HCT116 (cell line): ENCODE measurements around the gene SSRP1. TPM values are rescaled to one million over a fixed set of nuclear protein-coding genes. Genes with fewer than 3 reads are reported as not detected.

Source experiments
- ATAC-seq: fragments of 200-7000 bp; cut with Tn5 transposase; 2 replicates; pipeline ENCODE4 v1.9.1; 2020; ENCODE audit warnings: mild to moderate bottlenecking, moderate library complexity
- BruUV-seq: library from RNA; stranded (reverse); fragments of 400-500 nt; replicated peaks from 2 replicates; lab custom pipeline; 2021; lab: Mats Ljungman, UMichigan
- CTCF ChIA-PET: fragments of 300-600 bp; sonication (Branson Sonifier 250); formaldehyde crosslinking; loops from one replicate; lab custom pipeline; 2021; ENCODE audit warnings: antibody characterized with exemption; lab: Charles Lee
- POLR2A ChIA-PET: fragments of 300-600, 350-600 bp; sonication (Branson Sonifier 250); formaldehyde crosslinking; loops from one replicate; lab custom pipeline; 2021; ENCODE audit warnings: antibody characterized with exemption; lab: Charles Lee
- RAD21 ChIA-PET, 2 experiments: fragments of 300-600 bp; sonication (Branson Sonifier 250); formaldehyde crosslinking; loops; one replicate each; lab custom pipeline; 2023; ENCODE audit warnings: low total read pairs in 2 of 2; ENCODE audit not compliant: uncharacterized antibody in 2 of 2, unreplicated experiment in 2 of 2, low non-redundant PET in 1 of 2; lab: Charles Lee
- DNase-seq: peaks from one replicate; pipeline ENCODE4 v3.0.0-alpha.2; 2010; ENCODE audit warnings: low read depth, low spot score
- H2AFZ ChIP-seq: fragments of 200-600 bp; shearing (Covaris generic), sonication (generic); 2 replicates; pipeline ENCODE4 v1.6.1; 2017; ENCODE audit warnings: low read depth, mixed run types, mixed read lengths, antibody characterized with exemption, low read length; ENCODE audit not compliant: poor library complexity, severe bottlenecking
- H3K27ac ChIP-seq: 2 replicates; pipeline ENCODE4 v1.5.1; 2012; ENCODE audit warnings: low read depth, low read length
- H3K27me3 ChIP-seq: fragments of 200-600 bp; sonication (generic); 2 replicates; pipeline ENCODE4 v1.6.1; 2016; ENCODE audit warnings: mixed run types, low read length, mixed read lengths; ENCODE audit not compliant: insufficient read depth
- H3K36me3 ChIP-seq, 2 experiments: fragments of 200-500 bp in 1 of 2; fragments of 200-600 bp in 1 of 2; sonication (Bioruptor generic) in 1 of 2; sonication (generic) in 1 of 2; 2 replicates each; pipeline versions ENCODE4 v1.5.1 to v1.6.1; 2014 to 2016; ENCODE audit warnings: low read length in 2 of 2, inconsistent platforms in 1 of 2, mixed read lengths in 1 of 2, mixed run types in 1 of 2; ENCODE audit not compliant: insufficient read depth in 2 of 2, control insufficient read depth in 1 of 2
- H3K4me1 ChIP-seq, 2 experiments: fragments of 200-600 bp in 1 of 2; sonication (generic) in 1 of 2; 2 replicates each; pipeline versions ENCODE4 v1.5.1 to v1.6.1; 2012 to 2017; ENCODE audit warnings: low read length in 2 of 2, inconsistent platforms in 1 of 2, mild to moderate bottlenecking in 1 of 2, mixed read lengths in 1 of 2, mixed run types in 1 of 2, moderate library complexity in 1 of 2; ENCODE audit not compliant: insufficient read depth in 2 of 2, control insufficient read depth in 1 of 2
- H3K4me2 ChIP-seq: fragments of 200-600 bp; sonication (generic); 2 replicates; pipeline ENCODE4 v1.6.1; 2017; ENCODE audit warnings: mixed run types, low read length, mixed read lengths
- H3K4me3 ChIP-seq, 2 experiments: fragments of 200-600 bp in 1 of 2; sonication (generic) in 1 of 2; replicated peaks in 1 of 2; 2 replicates each; pipeline ENCODE4 v1.5.1; 2011 to 2016; ENCODE audit warnings: low read length in 2 of 2, control low read depth in 1 of 2, low read depth in 1 of 2, mild to moderate bottlenecking in 1 of 2, mixed read lengths in 1 of 2, mixed run types in 1 of 2
- H3K79me2 ChIP-seq: fragments of 200-600 bp; sonication (generic); 2 replicates; pipeline ENCODE4 v1.6.1; 2017; ENCODE audit warnings: mild to moderate bottlenecking, mixed run types, low read length, moderate library complexity, mixed read lengths; ENCODE audit not compliant: insufficient read depth
- H3K9ac ChIP-seq: fragments of 200-600 bp; sonication (generic); 2 replicates; pipeline ENCODE4 v1.6.1; 2016; ENCODE audit warnings: low read length, mixed read lengths
- H3K9me2 ChIP-seq: fragments of 200-600 bp; sonication (generic), shearing (Covaris generic); 2 replicates; pipeline ENCODE4 v1.6.1; 2017; ENCODE audit warnings: mixed run types, mild to moderate bottlenecking, moderate library complexity; ENCODE audit not compliant: insufficient read depth
- H3K9me3 ChIP-seq, 2 experiments: fragments of 200-500 bp in 1 of 2; fragments of 200-600 bp in 1 of 2; sonication (Bioruptor generic) in 1 of 2; sonication (generic) in 1 of 2; 2 replicates each; pipeline ENCODE4 v1.6.1; 2014 to 2017; ENCODE audit warnings: low read length in 2 of 2, mixed read lengths in 2 of 2, inconsistent platforms in 1 of 2, low read depth in 1 of 2, mild to moderate bottlenecking in 1 of 2, mixed run types in 1 of 2, moderate library complexity in 1 of 2; ENCODE audit not compliant: control insufficient read depth in 1 of 2, insufficient read depth in 1 of 2
- H4K20me1 ChIP-seq: fragments of 200-600 bp; sonication (generic), shearing (Covaris generic); 2 replicates; pipeline ENCODE4 v1.6.1; 2017; ENCODE audit warnings: mixed run types, mild to moderate bottlenecking, moderate library complexity; ENCODE audit not compliant: insufficient read depth
- CBX3 ChIP-seq: IDR thresholded peaks from 2 replicates; pipeline ENCODE4 v1.6.1; 2012; ENCODE audit warnings: low read depth
- EGR1 ChIP-seq: IDR thresholded peaks from 2 replicates; pipeline ENCODE4 v1.6.1; 2012; ENCODE audit warnings: low read depth
- ELF1 ChIP-seq: IDR thresholded peaks from 2 replicates; pipeline ENCODE4 v1.6.1; 2012; ENCODE audit warnings: low read depth, borderline replicate concordance
- EZH2 ChIP-seq: fragments of 200-600 bp; sonication (generic); IDR thresholded peaks from 2 replicates; pipeline ENCODE4 v1.6.1; 2017; ENCODE audit warnings: antibody characterized with exemption, mixed run types
- FOSL1 ChIP-seq: IDR thresholded peaks from 2 replicates; pipeline ENCODE4 v1.6.1; 2012; ENCODE audit warnings: low read depth
- JUND ChIP-seq: IDR thresholded peaks from 2 replicates; pipeline ENCODE4 v1.6.1; 2012
- POLR2A ChIP-seq: IDR thresholded peaks from 2 replicates; pipeline ENCODE4 v1.7.0; 2011; ENCODE audit warnings: borderline replicate concordance; ENCODE audit not compliant: insufficient read depth, insufficient read length; ENCODE audit errors: extremely low read depth
- RAD21 ChIP-seq: IDR thresholded peaks from 2 replicates; pipeline ENCODE4 v1.6.1; 2012; ENCODE audit warnings: low read depth, mild to moderate bottlenecking
- SIN3A ChIP-seq: IDR thresholded peaks from 2 replicates; pipeline ENCODE4 v1.6.1; 2012; ENCODE audit warnings: low read depth
- SP1 ChIP-seq: IDR thresholded peaks from 2 replicates; pipeline ENCODE4 v1.6.1; 2012; ENCODE audit warnings: low read depth
- TCF7L2 ChIP-seq: IDR thresholded peaks from 2 replicates; pipeline ENCODE4 v1.7.0; 2011; ENCODE audit warnings: borderline replicate concordance, inconsistent platforms; ENCODE audit not compliant: insufficient read depth, insufficient read length; ENCODE audit errors: extremely low read depth
- ZNF274 ChIP-seq: fragments of 200-500 bp; sonication (Bioruptor generic); IDR thresholded peaks from 2 replicates; pipeline ENCODE4 v1.6.1; 2014; ENCODE audit warnings: mild to moderate bottlenecking, low read depth, low read length, inconsistent platforms
- intact Hi-C: fragments of 100-400 bp; cut with micrococcal nuclease; formaldehyde crosslinking; loops from 2 replicates; pipeline ENCODE4 v1.10.0; 2022
- total RNA-seq: library from RNA; stranded (reverse); gene quantifications from one replicate; pipeline ENCODE4 v1.2.1, GENCODE V29; 2021; ENCODE audit not compliant: unreplicated experiment
- TF ChIP-seq, protein P1 (sequence below): IDR thresholded peaks from 2 replicates; pipeline ENCODE4 v1.6.1; 2012; ENCODE audit warnings: low read depth
- TF ChIP-seq, protein P2 (sequence below): IDR thresholded peaks from 2 replicates; pipeline ENCODE4 v1.6.1; 2011; ENCODE audit warnings: mild to moderate bottlenecking, low read length, moderate library complexity; ENCODE audit not compliant: insufficient replicate concordance; ENCODE audit errors: extremely low read depth
- TF ChIP-seq, protein P3 (sequence below): IDR thresholded peaks from 2 replicates; pipeline ENCODE4 v1.6.1; 2012
- TF ChIP-seq, protein P4 (sequence below), 3 experiments: fragments of 200-600 bp in 1 of 3; sonication (generic) in 1 of 3; IDR thresholded peaks in 2 of 3; conservative IDR thresholded peaks in 1 of 3; 2 replicates each; pipeline ENCODE4 v1.5.1; 2012 to 2017; ENCODE audit warnings: low read depth in 2 of 3, low read length in 2 of 3, antibody characterized with exemption in 1 of 3, borderline replicate concordance in 1 of 3, control low read depth in 1 of 3, mild to moderate bottlenecking in 1 of 3, mixed read lengths in 1 of 3, mixed run types in 1 of 3, moderate library complexity in 1 of 3; ENCODE audit not compliant: insufficient read depth in 1 of 3

SSRP1 gene
- total RNA-seq, 1 experiment from 2014 or later = 260 TPM

DNA sequence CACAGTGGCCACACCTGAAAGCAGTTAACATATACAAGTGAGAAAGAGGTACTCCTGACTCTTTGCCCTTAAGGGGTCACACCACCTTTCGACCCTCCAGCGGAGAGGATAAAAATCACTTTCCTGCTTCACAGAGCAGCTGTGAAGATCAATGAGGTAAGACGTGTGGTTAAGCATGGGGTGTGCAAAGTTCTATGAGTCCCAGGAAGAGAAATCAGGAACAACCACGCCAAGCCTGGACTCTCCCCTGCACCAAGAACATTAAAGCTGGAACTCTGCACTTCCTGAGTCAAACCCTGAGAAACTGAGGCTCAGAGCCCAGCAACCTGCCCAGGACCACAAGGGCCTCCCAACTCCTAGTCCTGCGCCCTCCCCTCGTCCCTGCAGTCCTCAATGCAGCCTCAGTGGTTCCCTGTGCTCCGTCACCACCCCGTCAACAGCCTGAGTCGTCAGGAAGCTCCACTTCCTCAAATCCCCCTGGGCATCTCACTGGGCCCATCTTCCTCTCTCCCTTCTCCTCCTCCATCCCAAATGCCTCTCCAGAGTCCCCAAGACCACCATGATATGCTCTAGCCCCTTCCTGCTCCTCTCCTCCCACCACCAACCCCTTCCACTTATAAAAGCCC is 28.6 kb downstream of the SSRP1 start (continued):
- TF ChIP-seq, protein P1, sequence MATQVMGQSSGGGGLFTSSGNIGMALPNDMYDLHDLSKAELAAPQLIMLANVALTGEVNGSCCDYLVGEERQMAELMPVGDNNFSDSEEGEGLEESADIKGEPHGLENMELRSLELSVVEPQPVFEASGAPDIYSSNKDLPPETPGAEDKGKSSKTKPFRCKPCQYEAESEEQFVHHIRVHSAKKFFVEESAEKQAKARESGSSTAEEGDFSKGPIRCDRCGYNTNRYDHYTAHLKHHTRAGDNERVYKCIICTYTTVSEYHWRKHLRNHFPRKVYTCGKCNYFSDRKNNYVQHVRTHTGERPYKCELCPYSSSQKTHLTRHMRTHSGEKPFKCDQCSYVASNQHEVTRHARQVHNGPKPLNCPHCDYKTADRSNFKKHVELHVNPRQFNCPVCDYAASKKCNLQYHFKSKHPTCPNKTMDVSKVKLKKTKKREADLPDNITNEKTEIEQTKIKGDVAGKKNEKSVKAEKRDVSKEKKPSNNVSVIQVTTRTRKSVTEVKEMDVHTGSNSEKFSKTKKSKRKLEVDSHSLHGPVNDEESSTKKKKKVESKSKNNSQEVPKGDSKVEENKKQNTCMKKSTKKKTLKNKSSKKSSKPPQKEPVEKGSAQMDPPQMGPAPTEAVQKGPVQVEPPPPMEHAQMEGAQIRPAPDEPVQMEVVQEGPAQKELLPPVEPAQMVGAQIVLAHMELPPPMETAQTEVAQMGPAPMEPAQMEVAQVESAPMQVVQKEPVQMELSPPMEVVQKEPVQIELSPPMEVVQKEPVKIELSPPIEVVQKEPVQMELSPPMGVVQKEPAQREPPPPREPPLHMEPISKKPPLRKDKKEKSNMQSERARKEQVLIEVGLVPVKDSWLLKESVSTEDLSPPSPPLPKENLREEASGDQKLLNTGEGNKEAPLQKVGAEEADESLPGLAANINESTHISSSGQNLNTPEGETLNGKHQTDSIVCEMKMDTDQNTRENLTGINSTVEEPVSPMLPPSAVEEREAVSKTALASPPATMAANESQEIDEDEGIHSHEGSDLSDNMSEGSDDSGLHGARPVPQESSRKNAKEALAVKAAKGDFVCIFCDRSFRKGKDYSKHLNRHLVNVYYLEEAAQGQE = no peak
- TF ChIP-seq FOSL1 (no peak), EGR1 (no peak), ELF1 (no peak)

DNA sequence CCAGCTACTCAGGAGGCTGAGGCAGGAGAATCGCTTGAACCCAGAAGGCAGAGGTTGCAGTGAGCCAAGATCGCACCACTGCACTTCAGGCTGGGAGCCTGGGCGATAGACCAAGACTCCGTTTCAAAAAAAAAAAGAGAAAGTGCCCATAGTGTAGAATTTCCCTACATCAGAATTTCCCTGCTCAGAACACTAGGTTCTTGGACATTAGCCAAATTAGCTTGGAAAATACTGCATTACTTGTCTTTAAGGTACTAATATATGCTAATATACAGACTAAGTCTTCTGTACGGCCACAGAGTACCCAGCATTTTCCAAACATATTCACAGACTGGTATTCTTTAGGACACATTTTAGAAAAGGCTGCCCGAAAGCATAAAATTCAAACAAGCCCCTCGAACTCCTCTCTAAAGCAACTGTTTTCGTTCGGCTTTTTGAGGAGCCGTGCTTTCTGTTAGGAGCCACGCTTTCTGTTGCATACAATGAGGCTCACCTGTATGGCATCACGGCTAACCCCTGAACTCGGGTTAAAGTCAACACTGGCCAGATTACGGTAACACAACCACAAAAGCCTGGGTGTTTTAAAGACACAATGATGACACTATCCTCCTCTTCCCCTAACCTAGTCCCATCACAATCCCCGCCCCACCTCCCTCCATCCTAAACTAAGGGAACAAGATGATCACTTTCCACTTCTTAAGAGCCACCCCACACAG is 29.4 kb downstream of the SSRP1 start:
- Histone ChIP-seq H3K79me2 (0 out of 2 replicates have a peak, but pooled peaks cover 4% of the 10 kb centered on the region), H3K27ac (no peak overlapping the region), H2AFZ (no peak overlapping the region), H3K36me3 (peaks cover 8 to 17% of the 10 kb centered on the region in 2 experiments; a peak in 2 of 4 replicates), H3K4me1 (peaks cover 6 to 12% of the 10 kb centered on the region in 2 experiments), H3K9ac (no peak overlapping the region), H3K9me2 (no peaks in the 10 kb centered on the region), H3K4me2 (no peak overlapping the region), H3K4me3 (no peak overlapping the region), H3K9me3 (no peaks in the 10 kb centered on the region), H4K20me1 (no peaks in the 10 kb centered on the region), H3K27me3 (no peaks in the 10 kb centered on the region)
- ChIA-PET POLR2A (interaction anchor here (1.8 kb wide), 1 partner anchor 19 kb away, joined by 5 read pairs; no protein-coding TSS in a partner anchor), RAD21 (no interaction called here), CTCF (no interaction called here)
- intact Hi-C loops = no loop called here
- ATAC-seq (no peak), DNase-seq (no peak)
- TF ChIP-seq, protein P2, sequence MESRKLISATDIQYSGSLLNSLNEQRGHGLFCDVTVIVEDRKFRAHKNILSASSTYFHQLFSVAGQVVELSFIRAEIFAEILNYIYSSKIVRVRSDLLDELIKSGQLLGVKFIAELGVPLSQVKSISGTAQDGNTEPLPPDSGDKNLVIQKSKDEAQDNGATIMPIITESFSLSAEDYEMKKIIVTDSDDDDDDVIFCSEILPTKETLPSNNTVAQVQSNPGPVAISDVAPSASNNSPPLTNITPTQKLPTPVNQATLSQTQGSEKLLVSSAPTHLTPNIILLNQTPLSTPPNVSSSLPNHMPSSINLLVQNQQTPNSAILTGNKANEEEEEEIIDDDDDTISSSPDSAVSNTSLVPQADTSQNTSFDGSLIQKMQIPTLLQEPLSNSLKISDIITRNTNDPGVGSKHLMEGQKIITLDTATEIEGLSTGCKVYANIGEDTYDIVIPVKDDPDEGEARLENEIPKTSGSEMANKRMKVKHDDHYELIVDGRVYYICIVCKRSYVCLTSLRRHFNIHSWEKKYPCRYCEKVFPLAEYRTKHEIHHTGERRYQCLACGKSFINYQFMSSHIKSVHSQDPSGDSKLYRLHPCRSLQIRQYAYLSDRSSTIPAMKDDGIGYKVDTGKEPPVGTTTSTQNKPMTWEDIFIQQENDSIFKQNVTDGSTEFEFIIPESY = no peak
- TF ChIP-seq SP1 (no peak), JUND (no peak), POLR2A (no peak), TCF7L2 (no peak), SIN3A (no peak), EZH2 (no peak), EGR1 (no peak), ZNF274 (no peak), ELF1 (no peak), CBX3 (no peak), RAD21 (no peak)
- TF ChIP-seq, protein P3, sequence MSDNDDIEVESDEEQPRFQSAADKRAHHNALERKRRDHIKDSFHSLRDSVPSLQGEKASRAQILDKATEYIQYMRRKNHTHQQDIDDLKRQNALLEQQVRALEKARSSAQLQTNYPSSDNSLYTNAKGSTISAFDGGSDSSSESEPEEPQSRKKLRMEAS = no peak
- TF ChIP-seq, protein P4, sequence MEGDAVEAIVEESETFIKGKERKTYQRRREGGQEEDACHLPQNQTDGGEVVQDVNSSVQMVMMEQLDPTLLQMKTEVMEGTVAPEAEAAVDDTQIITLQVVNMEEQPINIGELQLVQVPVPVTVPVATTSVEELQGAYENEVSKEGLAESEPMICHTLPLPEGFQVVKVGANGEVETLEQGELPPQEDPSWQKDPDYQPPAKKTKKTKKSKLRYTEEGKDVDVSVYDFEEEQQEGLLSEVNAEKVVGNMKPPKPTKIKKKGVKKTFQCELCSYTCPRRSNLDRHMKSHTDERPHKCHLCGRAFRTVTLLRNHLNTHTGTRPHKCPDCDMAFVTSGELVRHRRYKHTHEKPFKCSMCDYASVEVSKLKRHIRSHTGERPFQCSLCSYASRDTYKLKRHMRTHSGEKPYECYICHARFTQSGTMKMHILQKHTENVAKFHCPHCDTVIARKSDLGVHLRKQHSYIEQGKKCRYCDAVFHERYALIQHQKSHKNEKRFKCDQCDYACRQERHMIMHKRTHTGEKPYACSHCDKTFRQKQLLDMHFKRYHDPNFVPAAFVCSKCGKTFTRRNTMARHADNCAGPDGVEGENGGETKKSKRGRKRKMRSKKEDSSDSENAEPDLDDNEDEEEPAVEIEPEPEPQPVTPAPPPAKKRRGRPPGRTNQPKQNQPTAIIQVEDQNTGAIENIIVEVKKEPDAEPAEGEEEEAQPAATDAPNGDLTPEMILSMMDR (IDR thresholded peaks at IDR 0.05 in 2 of 3, conservative IDR thresholded peaks at IDR 0.05 in 1 of 3; ENCODE audit: borderline replicate concordance in 1 of 3, insufficient read depth in 1 of 3, low read depth in 2 of 3, low read length in 2 of 3) = no peak
- BruUV-seq = no TSS peak
